ENCODE results near the gene KIF2C. TPM values are rescaled to one million over a fixed set of nuclear protein-coding genes. Genes with fewer than 3 reads are reported as not detected.

The KIF2C gene
- total and polyA plus RNA-seq, 9 of the 15 experiments (the other 6 are each of a cell fraction or from before 2014, with no cell fraction given): 84.9 to 226 (median 169) TPM

- TF ChIP-seq ZBTB34 (CRISPR knock-in tag; IDR thresholded peaks at IDR 0.05) (no peak), NCOA1 (IDR thresholded peaks at IDR 0.05; ENCODE audit: low read depth) (no peak), HDAC8 (tag; IDR thresholded peaks at IDR 0.05) (no peak), CBX3 (IDR thresholded peaks at IDR 0.05; ENCODE audit: borderline replicate concordance in 1 of 2, low read length in 2 of 2) (no peak), ETV5 (CRISPR knock-in tag; IDR thresholded peaks at IDR 0.05; ENCODE audit: low read depth) (0 out of 2 replicates have a peak, but pooled peaks have one; percentile 55), RBM14 (IDR thresholded peaks at IDR 0.05; ENCODE audit: borderline replicate concordance, insufficient read depth, low read depth, low read length) (no peak), ETS1 (conservative IDR thresholded peaks at IDR 0.05; ENCODE audit: control insufficient read depth, low read depth, low read length) (no peak), TRIM25 (IDR thresholded peaks at IDR 0.05; ENCODE audit: borderline replicate concordance) (peak; percentile 31; the same call in 1 of the 2 replicates), FOXA1 (IDR thresholded peaks at IDR 0.05; ENCODE audit: borderline replicate concordance) (no peak), KDM5B (IDR thresholded peaks at IDR 0.05; ENCODE audit: insufficient replicate concordance, low read depth, low read length) (no peak), ZNF740 (CRISPR knock-in tag; IDR thresholded peaks at IDR 0.05) (no peak), ZNF740 (tag; IDR thresholded peaks at IDR 0.05) (no peak), USF2 (CRISPR knock-in tag; IDR thresholded peaks at IDR 0.05) (0 out of 2 replicates have a peak, but pooled peaks have one; percentile 5), ZFP36 (IDR thresholded peaks at IDR 0.05; ENCODE audit: low read depth, low read length, partially characterized antibody) (no peak), ELK1 (CRISPR knock-in tag; IDR thresholded peaks at IDR 0.05) (no peak), TFAP4 (CRISPR knock-in tag; IDR thresholded peaks at IDR 0.05; ENCODE audit: borderline replicate concordance) (no peak), GATA2 (CRISPR knock-in tag; IDR thresholded peaks at IDR 0.05) (peak; percentile 19; the same call in 1 of the 2 replicates)
These were observed 53.3 kb downstream of the KIF2C start (continued) for GRCh38 chr1:44792736-44793502.

All from K562 (cell line).